GM20000 (cell line): ENCODE results near the gene SLC41A3.

Source experiments
- DNase-seq: peaks from one replicate; pipeline ENCODE4 v3.0.0; 2012; ENCODE audit warnings: low spot score
- TF ChIP-seq, protein P1 (sequence below): IDR thresholded peaks from 2 replicates; pipeline ENCODE4 v1.5.1; 2012; ENCODE audit warnings: mild to moderate bottlenecking, control low read depth; ENCODE audit errors: extremely low read depth, missing control alignments

The SLC41A3 gene

DNA sequence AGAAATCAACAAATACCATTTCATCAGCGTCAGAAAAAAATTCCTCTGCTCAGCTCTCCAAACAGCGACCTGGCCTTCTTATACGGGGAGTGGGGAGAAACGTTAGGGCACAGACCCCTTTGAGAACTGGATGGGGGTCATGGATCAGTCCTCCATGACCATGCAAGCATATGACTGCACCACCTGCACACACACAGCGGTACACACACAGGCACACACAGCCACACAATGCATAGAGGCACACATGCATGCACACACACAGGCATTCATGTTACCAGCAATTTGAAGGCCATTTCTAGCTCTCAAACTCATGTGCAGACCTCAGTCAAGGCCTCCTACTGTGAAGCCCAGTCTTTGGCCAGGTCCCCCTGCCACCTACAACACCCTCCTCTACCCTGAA is 50.2 kb downstream of the SLC41A3 start:
- TF ChIP-seq, protein P1, sequence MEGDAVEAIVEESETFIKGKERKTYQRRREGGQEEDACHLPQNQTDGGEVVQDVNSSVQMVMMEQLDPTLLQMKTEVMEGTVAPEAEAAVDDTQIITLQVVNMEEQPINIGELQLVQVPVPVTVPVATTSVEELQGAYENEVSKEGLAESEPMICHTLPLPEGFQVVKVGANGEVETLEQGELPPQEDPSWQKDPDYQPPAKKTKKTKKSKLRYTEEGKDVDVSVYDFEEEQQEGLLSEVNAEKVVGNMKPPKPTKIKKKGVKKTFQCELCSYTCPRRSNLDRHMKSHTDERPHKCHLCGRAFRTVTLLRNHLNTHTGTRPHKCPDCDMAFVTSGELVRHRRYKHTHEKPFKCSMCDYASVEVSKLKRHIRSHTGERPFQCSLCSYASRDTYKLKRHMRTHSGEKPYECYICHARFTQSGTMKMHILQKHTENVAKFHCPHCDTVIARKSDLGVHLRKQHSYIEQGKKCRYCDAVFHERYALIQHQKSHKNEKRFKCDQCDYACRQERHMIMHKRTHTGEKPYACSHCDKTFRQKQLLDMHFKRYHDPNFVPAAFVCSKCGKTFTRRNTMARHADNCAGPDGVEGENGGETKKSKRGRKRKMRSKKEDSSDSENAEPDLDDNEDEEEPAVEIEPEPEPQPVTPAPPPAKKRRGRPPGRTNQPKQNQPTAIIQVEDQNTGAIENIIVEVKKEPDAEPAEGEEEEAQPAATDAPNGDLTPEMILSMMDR = no peak
- no peak for DNase-seq

DNA sequence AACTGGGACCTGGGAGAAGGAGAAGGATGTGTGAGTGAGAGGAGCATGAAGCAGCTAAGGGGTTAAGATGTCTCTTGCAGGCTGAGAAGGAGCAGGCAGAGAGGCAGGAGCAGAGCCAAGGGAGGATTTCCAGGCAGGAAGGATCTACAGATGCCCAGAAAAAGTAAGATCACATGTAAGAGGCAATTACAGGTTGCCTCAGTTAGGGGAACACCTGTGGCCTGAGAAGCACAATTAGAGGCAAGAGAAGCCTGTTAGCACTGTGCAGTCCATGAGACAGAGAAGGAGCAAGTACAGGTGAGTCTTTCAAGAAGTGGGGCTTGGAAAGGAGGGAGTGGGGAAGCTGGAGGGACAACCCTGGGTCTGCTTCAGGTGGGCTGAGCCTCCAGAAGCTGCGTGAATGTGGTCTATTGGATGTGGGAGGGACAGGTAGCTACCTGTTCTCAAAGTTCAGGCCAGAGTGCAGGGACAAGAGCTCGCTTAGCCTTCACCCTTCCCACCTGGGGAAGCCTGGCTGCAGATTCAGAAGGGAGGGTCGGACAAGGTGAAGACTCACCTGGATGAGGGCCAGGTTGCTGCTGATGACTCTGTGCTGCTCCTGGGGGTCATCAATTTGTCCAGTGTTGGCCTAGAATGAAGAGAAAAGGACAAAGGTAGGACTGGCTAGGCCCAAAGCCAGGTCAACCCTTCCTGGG is 50.7 kb downstream of the SLC41A3 start:
- DNase-seq = no peak
- TF ChIP-seq, protein P1 = no peak

DNA sequence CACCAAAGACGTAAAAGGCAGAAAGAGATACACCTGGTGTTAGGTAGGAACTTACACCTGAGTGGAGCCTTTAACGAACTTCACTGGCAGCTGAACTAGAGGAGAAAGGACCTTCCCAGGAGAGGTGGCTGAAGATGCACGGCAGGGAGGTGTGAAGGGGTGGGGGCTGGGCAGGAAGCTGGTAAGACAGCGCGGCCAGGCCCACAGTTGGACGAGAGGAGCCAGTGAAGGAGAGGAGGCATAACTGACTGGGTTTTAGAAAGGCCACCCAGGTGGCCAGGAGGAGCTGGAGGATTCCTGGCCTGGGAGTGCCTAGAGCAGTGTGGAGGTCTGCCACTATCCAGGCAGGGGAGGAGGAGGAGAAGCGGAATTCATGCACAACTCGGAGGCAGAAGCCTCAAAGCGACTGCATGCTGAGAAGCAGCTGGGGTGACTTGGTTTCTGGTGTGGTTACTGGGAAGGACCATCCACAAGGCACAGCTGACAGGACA is 51.9 kb downstream of the SLC41A3 start:
- TF ChIP-seq, protein P1 = no peak
- DNase-seq = no peak

DNA sequence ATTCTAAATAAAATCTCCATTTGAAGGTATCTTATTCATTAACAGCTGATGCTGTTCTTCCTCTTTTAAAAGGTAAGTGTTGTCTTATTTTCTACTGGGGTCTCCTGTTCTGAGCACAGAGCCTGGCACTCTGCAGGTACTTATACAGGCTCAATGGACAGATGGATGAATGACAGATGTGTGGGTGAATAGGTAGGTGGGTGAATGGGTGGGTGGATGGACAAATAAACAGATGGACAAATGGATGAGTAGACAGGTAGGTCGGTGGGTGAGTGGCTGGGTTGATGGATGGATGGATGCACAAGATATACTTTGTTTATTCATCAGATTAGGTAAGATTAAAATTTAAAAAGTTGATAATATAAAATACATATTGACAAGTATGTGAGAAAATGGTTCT is 53.5 kb downstream of the SLC41A3 start:
- TF ChIP-seq, protein P1 = no peak
- no peak for DNase-seq

DNA sequence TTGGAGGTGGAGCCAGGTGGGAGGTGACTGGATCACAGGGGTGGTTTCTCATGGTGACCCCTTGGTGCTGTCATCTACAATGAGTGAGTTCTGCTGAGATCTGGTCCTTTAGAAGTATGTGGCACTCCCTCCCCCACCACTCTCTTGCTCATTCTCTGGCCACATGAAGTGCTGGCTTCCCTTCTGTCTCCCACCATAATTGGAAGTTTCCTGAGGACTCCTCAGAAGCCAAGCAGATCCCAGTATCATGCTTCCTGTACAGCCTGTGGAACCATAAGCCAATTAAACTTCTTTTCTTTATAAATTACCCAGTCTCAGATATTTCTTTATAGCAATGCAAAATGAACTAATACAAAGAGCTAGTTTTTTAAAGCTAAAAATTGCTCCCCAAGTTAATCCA is 54.7 kb downstream of the SLC41A3 start:
- TF ChIP-seq, protein P1 = no peak
- no peak for DNase-seq

DNA sequence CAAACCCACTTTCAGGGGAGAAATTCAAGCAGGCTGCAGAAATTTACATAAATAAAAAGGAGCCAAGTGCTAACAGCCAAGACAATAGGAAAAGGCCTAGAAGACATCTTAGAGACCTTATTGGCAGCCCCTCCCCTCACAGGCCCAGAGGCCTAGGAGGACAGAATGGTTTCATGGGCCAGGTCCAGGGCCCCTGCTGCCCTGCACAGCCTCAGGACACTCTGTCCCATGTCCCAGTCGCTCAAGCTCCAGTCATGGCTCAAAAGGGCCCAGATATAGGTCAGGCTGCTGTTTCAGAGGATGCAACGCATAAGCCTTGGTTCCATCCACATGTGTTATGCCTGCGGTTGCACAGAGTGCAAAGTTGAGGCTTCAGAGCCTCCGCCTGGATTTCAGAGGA is 55.8 kb downstream of the SLC41A3 start:
- TF ChIP-seq, protein P1 = no peak

DNA sequence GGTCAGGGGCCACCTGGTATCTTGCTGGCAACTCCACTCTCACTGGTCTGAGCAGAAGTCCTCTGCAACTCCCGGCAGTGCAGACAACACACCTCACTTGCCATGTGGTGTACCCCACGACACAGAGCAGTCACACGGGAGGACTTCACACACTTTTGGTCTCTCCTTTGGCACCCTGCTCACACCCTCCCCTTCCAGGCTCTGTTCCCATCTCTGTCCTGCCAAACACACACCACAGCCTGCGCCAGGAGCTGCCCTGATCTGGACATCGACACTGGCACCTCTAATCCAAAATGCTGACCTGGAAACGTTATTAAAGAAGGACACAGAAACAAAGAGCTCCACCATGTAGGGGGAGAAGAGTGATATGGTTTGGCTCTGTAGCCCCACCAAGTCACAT is 57.2 kb downstream of the SLC41A3 start:
- DNase-seq = no peak

More for the DNA sequence above, 55.8 kb downstream of the SLC41A3 start:
- no peak for DNase-seq

More for the DNA sequence above, 57.2 kb downstream of the SLC41A3 start:
- TF ChIP-seq, protein P1 = no peak
